IgD-negative memory B cell (primary cell): Measurements from ENCODE around the gene RBM5. TPM values are rescaled to one million over a fixed set of nuclear protein-coding genes. Genes with fewer than 3 reads are reported as not detected.
"Not testable (repeated sequence)": the region's sequence is repeated elsewhere in the genome, so short reads cannot be mapped to it uniquely, and the experiment has no call there.

ENCODE experiments used
- H3K27ac Mint-ChIP-seq, 3 donors: one replicate each; pipeline ENCODE4 v1.8.0; 2020 to 2022; ENCODE audit warnings: mild to moderate bottlenecking in 3 of 3, mixed read lengths in 3 of 3, moderate library complexity in 1 of 3
- H3K27me3 Mint-ChIP-seq: one replicate; pipeline ENCODE4 v1.8.0; 2021; ENCODE audit warnings: mixed read lengths
- H3K36me3 Mint-ChIP-seq: one replicate; pipeline ENCODE4 v1.8.0; 2020; ENCODE audit warnings: mild to moderate bottlenecking, mixed read lengths
- H3K4me1 Mint-ChIP-seq, 3 donors: one replicate each; pipeline ENCODE4 v1.8.0; 2020 to 2022; ENCODE audit warnings: mixed read lengths in 3 of 3, mild to moderate bottlenecking in 1 of 3
- H3K4me3 Mint-ChIP-seq, 4 donors: one replicate each; pipeline ENCODE4 v1.8.0; 2020 to 2022; ENCODE audit warnings: mild to moderate bottlenecking in 4 of 4, mixed read lengths in 4 of 4, moderate library complexity in 3 of 4
- H3K9me3 Mint-ChIP-seq, 3 donors: one replicate each; pipeline ENCODE4 v1.8.0; 2020 to 2021; ENCODE audit warnings: mixed read lengths in 3 of 3, mild to moderate bottlenecking in 1 of 3
- polyA plus RNA-seq: library from polyadenylated mRNA; unstranded; fragments of 300-500 nt; fragmentation: Illumina TruSeq; gene quantifications from one replicate; pipeline ENCODE4 v1.2.3, GENCODE V29; 2021

Gene RBM5
- polyA plus RNA-seq = 47.4 TPM

DNA sequence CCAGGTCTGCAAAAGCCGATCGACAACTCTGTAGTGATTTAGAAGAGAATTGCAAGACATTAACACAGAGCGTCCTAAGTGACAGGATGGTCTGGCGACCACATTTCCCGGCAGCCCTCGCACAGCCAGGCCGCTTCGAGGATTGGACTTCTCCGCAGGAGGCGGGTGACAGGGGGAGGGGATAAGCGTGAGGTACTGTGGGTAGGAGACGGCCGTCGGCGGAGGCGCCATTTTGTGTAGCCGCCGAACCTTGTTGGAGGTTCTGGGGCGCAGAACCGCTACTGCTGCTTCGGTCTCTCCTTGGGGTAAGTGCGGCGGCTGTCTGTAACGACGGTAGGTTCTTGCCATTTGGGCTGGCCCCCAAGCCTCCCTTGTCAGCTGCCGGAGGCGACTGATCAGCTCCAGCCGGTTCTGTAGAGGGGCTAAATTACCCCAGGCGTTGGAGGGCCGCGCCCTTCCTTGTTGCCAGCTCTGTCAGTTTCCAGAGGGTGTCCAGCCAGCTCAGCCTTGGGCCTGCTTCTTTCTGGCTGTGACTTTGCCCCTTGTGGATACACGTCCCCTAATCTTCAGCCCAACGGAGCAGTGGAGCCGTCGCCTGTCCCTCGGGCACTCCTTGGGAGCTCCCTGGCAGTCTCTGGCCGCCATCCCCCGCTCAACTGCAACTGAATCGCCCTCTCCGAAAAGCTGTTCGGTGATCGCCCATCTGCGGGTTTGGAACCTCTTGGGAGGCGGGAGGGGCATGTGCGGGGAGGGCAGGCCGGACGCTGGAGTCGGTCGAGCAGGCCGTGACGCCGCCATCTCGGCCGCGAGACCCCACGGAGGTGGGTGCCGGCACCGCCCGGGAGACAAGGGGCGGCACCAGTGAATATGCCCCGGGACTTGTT is at the start of gene RBM5:
TSS of gene RBM5 (plus strand) at position 195 of the 884 bp plus-strand sequence. CDS start 1,516 bp downstream, outside the sequence.
- peak within 1 kb of the TSS; percentile 85 to 100 (median 98) for H3K27ac Mint-ChIP-seq
- H3K4me1 Mint-ChIP-seq = peaks cover 19 to 35% (median 20%) of the 10 kb centered on the region in 3 donors
- no peaks in the 10 kb centered on the region for H3K27me3 Mint-ChIP-seq
- H3K9me3 Mint-ChIP-seq = no peaks in the 10 kb centered on the region
- peaks cover 2% of the 10 kb centered on the region for H3K36me3 Mint-ChIP-seq
- H3K4me3 Mint-ChIP-seq = peak within 1 kb of the TSS; percentile 97 to 99 (median 98)

DNA sequence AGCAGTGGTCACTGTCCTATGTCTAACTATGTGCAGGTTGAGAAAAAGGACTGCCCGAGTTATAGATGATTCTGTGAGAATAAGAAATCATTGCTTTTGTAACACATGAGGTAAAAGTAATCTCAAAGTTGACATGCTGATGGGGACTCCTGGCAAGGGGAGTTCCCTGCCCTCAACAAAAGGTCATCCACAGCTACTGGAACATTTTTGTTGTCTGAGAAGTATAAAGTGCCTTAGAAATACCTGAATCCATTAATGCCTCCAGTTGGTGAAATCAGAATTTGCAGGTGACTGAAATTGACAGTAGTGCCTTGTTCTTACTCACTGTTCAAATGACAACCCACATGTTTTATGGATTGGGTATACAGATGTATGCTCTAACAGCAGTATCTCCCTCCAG is 43.7 kb upstream of the RBM5 start:
- Mint-ChIP-seq H3K27me3 (no peaks in the 10 kb centered on the region), H3K27ac (no peak overlapping the region), H3K4me1 (no peaks in the 10 kb centered on the region), H3K4me3 (no peak overlapping the region), H3K9me3 (no peaks in the 10 kb centered on the region), H3K36me3 (peaks cover 3% of the 10 kb centered on the region)

DNA sequence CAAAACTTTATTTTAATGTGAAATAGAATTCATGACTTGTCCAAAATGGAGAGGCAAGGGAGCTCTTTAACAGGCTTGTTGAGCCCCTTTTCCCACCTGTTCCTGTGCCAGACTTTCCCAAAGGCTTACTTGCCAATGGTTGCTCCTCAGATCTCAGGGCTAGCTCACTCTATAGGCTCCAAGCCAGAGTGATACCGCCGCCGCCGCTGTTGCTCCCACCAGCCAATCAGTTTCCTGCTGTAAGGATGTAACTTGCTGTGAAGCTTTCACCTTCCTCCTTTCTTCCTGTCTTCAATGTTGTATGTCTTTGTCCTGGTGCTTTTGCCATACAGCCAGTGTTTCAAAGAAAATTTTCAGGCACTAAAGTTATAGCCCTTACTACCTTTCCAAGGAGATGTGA is 41.3 kb upstream of the RBM5 start:
- no peaks in the 10 kb centered on the region for H3K27me3 Mint-ChIP-seq
- H3K4me1 Mint-ChIP-seq = no peaks in the 10 kb centered on the region
- H3K4me3 Mint-ChIP-seq = no peak overlapping the region
- H3K27ac Mint-ChIP-seq = no peak overlapping the region
- peaks cover 6% of the 10 kb centered on the region for H3K36me3 Mint-ChIP-seq
- no peaks in the 10 kb centered on the region for H3K9me3 Mint-ChIP-seq

DNA sequence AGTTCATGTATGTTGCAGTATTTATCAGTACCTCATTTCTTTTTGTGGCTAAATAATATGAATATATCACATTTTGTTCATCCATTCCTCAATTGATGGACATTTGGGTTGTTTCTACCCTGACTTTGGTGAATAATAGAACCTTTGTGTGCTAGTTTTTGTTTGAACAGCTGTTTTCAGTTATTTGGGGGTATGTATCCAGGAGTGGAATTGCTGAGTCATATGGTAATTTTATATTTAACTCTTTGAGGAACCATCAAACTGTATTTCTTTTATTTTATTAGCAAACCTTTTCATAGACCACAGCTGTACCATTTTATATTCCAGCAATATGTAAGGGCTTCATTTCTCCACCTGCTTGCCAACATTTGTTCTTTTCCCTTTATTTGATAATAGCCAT is 38.4 kb upstream of the RBM5 start:
- H3K36me3 Mint-ChIP-seq = peaks cover 6% of the 10 kb centered on the region
- no peaks in the 10 kb centered on the region for H3K9me3 Mint-ChIP-seq
- H3K4me3 Mint-ChIP-seq = no peak overlapping the region
- no peak overlapping the region for H3K27ac Mint-ChIP-seq
- peaks cover 0 to 2% (median 0%) of the 10 kb centered on the region in 3 donors for H3K4me1 Mint-ChIP-seq
- H3K27me3 Mint-ChIP-seq = no peaks in the 10 kb centered on the region

DNA sequence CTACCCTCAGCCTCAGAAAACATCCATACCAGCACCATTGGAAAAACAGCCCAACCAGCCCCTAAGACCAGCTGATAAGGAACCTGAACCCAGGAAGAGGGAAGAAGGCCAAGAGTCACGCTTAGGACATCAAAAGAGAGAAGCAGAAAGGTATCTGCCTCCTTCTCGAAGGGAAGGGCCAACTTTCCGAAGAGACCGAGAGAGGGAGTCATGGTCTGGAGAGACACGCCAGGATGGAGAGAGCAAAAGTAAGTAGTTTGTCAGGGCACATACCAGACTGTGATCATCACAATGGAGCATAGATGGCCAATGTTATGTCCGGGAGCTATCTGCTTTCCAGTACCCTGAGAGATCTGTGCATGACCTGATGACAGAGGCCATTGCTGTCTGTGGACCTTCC is 31.0 kb upstream of the RBM5 start:
- Mint-ChIP-seq H3K27me3 (no peaks in the 10 kb centered on the region), H3K9me3 (no peaks in the 10 kb centered on the region), H3K4me3 (no peak overlapping the region), H3K36me3 (peaks cover 7% of the 10 kb centered on the region), H3K4me1 (peaks cover 0 to 2% (median 0%) of the 10 kb centered on the region in 3 donors), H3K27ac (no peak overlapping the region)

DNA sequence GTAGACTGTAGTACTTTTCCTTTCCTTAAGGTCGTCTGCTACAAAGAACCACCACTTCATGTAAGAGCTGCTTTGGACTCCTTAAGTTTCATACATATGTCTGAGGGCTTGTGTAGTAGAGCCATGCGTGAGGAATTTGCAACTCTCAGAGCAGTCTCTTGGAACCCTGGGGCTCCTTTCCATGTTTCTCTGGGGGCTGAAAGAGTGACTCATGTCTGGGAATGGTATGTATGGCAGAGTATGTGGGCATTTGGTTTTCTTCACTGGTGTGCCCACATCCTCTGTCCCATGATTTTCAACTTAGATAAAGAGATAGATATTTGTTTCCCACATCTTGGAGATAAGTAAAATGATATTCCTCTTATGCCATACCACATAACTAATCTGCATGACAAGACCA is 20.6 kb upstream of the RBM5 start:
- H3K36me3 Mint-ChIP-seq = peaks cover 7% of the 10 kb centered on the region

DNA sequence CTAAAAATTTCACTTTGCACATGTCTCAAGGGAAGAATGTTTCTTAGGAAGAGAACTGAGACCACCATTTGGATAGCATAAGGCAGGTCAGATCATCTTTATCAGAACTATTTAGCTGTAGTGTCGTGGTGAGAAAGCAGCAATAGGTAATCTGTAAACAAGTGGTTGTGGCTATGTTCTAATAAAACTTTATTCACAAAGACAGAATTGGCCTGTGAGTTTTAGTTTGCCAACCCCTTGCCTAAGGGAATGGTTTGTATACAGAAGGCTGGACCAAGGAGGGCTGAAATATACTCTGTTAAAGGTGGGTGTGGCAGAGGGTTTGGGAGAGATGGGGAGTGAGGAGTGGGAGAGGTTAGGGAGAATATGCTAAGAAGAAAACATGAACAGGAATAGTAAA is 10.6 kb upstream of the RBM5 start:
- Mint-ChIP-seq H3K4me1 (peaks cover 9 to 14% (median 13%) of the 10 kb centered on the region in 3 donors), H3K4me3 (no peak overlapping the region), H3K9me3 (no peaks in the 10 kb centered on the region)

More for the DNA sequence above, 20.6 kb upstream of the RBM5 start:
- no peaks in the 10 kb centered on the region for H3K27me3 Mint-ChIP-seq
- H3K4me1 Mint-ChIP-seq = no peaks in the 10 kb centered on the region
- peak overlapping the region in 1 of 3 donors; percentile 32 for H3K27ac Mint-ChIP-seq
- no peaks in the 10 kb centered on the region for H3K9me3 Mint-ChIP-seq
- no peak overlapping the region for H3K4me3 Mint-ChIP-seq

DNA sequence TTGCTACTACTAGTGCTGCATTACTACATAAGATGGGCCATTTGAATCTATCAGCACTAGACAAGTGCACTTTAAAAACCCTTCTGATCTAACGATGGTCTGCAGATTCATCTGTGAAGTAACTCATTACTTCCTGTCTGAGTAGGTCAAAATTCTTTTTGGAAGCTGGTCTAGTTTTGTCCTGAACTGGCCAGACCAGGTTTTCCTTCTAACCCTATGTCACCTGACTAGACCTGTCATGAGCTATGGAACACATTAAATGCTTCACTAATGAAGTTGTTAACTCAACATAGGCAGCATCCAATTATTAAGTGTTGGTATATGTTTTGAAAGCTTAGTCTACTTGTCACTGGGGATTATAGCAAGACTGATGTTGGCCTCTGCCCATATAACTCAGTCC is 10.1 kb upstream of the RBM5 start:
- H3K27me3 Mint-ChIP-seq = no peaks in the 10 kb centered on the region
- peaks cover 8% of the 10 kb centered on the region for H3K36me3 Mint-ChIP-seq
- H3K4me1 Mint-ChIP-seq = peaks cover 12 to 17% (median 15%) of the 10 kb centered on the region in 3 donors
- no peak overlapping the region for H3K4me3 Mint-ChIP-seq
- peak overlapping the region; percentile 2 to 55 (median 26) for H3K27ac Mint-ChIP-seq
- H3K9me3 Mint-ChIP-seq = no peaks in the 10 kb centered on the region

More for the DNA sequence above, 10.6 kb upstream of the RBM5 start:
- Mint-ChIP-seq H3K36me3 (peaks cover 8% of the 10 kb centered on the region), H3K27ac (peak overlapping the region; percentile 2 to 55 (median 26)), H3K27me3 (no peaks in the 10 kb centered on the region)

DNA sequence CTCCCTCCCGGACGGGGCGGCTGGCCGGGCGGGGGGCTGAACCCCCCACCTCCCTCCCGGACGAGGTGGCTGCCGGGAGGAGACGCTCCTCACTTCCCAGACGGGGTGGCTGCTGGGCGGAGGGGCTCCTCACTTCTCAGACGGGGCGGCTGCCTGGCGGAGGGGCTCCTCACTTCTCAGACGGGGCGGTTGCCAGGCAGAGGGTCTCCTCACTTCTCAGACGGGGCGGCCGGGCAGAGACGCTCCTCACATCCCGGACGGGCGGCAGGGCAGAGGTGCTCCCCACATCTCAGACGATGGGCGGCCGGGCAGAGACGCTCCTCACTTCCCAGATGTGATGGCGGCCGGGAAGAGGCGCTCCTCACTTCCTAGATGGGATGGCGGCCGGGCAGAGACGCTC is 3.8 kb upstream of the RBM5 start:
- H3K36me3 Mint-ChIP-seq, H3K27ac Mint-ChIP-seq, H3K9me3 Mint-ChIP-seq, H3K4me3 Mint-ChIP-seq, H3K27me3 Mint-ChIP-seq: not testable (repeated sequence)
- peaks cover 14 to 24% (median 21%) of the 10 kb centered on the region in 3 donors for H3K4me1 Mint-ChIP-seq

DNA sequence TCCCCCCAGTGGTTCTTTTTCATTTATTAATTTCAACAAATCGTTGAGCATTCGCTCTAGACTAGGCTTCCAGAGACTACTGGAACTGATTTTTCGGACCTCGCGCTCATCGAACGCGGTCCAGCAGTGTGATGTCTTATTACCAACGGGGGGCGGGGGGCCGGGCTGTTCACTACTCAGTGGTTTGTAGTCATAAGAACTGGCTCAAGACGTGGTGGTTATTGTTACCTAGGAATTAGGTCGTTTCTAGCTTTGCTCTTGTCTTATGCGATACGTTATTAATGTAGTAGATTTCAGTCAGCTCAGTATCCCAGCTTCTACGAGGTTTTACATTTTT is 858 bp downstream of the RBM5 start:
- no peaks in the 10 kb centered on the region for H3K27me3 Mint-ChIP-seq
- peaks cover 19 to 35% (median 20%) of the 10 kb centered on the region in 3 donors for H3K4me1 Mint-ChIP-seq
- peak overlapping the region; percentile 85 to 100 (median 98) for H3K27ac Mint-ChIP-seq
- no peaks in the 10 kb centered on the region for H3K9me3 Mint-ChIP-seq
- peaks cover 2% of the 10 kb centered on the region for H3K36me3 Mint-ChIP-seq
- peak overlapping the region; percentile 97 to 99 (median 98) for H3K4me3 Mint-ChIP-seq

DNA sequence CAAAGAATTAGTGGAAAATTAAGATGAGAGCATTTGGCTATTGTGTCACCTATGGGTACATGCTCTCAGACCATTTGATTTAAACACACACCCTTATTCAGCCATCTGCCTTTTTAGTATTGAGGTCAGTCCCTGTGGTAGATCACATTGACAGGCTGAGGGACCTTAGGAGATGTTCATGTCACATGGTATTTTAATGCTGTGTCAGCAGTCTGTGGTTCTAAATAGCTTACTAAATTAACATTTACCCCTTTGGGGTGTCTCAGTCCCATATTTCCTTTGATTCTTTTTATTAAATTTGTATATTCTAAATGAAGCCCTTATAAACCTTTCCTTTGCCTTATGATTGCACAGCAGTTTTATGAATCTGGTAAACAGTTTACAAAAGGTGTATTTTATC is 2.3 kb downstream of the RBM5 start:
- Mint-ChIP-seq H3K9me3 (no peaks in the 10 kb centered on the region), H3K36me3 (peaks cover 2% of the 10 kb centered on the region), H3K4me3 (peak overlapping the region; percentile 84 to 99 (median 98)), H3K27ac (peak overlapping the region in 1 of 3 donors; percentile 85), H3K27me3 (no peaks in the 10 kb centered on the region), H3K4me1 (peaks cover 21 to 35% (median 24%) of the 10 kb centered on the region in 3 donors)

DNA sequence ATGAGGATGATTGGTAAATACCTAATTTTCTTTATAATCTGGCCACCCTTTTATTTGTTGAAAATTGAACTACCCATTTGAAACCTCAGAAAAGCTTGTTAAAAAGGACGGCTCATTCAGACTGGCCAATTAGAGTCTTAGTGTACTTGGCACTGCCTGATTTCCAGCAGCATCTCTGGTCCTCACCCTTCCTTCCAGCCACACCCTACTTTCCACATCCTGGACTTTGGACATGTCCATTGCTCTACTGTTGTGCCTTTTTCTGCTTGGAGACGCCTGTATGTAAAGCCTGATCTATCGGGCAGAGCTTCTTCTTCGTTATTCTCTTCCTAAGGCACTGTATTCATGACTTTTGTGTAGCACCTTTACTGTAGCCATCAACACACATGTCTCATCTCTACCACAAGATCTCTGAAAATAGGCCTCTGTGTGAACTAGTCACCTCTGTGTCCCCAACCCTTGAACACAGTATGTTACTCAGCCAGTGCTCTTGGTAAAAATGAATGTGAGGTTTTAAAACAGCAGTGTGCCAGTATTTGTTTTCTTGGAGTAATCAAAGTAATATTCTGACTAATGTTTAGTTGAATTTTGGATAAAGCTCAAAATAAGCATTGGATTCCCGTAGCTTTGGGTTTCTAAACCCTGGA is 6.8 kb downstream of the RBM5 start:
- no peaks in the 10 kb centered on the region for H3K27me3 Mint-ChIP-seq
- no peaks in the 10 kb centered on the region for H3K9me3 Mint-ChIP-seq
- peaks cover 4% of the 10 kb centered on the region for H3K36me3 Mint-ChIP-seq
- H3K4me1 Mint-ChIP-seq = peaks cover 9 to 16% (median 14%) of the 10 kb centered on the region in 3 donors
- peak overlapping the region in 2 of 3 donors; percentile 12 to 42 for H3K27ac Mint-ChIP-seq
- H3K4me3 Mint-ChIP-seq = peak overlapping the region in 1 of 4 donors; percentile 19

DNA sequence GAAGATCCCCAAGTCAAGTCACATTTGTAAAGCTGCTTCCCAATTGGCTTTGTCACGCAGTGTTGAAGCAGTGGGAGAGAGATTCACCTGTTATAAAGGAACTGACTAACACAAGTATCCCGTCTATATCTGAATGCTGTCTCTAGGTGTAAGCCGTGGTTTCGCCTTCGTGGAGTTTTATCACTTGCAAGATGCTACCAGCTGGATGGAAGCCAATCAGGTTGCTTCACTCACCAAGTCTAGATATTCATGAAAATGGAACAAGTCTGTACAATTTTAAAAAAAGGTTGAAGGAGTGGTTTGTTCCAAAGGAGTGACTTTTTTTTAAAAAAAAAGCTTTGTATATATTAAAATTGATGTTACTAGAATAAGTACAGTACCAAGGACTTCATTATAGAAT is 11.7 kb downstream of the RBM5 start:
- H3K36me3 Mint-ChIP-seq = peaks cover 3% of the 10 kb centered on the region
- H3K4me3 Mint-ChIP-seq = no peak overlapping the region
- H3K4me1 Mint-ChIP-seq = peaks cover 0 to 5% (median 2%) of the 10 kb centered on the region in 3 donors
- no peaks in the 10 kb centered on the region for H3K9me3 Mint-ChIP-seq
- H3K27ac Mint-ChIP-seq = no peak overlapping the region
- no peaks in the 10 kb centered on the region for H3K27me3 Mint-ChIP-seq

DNA sequence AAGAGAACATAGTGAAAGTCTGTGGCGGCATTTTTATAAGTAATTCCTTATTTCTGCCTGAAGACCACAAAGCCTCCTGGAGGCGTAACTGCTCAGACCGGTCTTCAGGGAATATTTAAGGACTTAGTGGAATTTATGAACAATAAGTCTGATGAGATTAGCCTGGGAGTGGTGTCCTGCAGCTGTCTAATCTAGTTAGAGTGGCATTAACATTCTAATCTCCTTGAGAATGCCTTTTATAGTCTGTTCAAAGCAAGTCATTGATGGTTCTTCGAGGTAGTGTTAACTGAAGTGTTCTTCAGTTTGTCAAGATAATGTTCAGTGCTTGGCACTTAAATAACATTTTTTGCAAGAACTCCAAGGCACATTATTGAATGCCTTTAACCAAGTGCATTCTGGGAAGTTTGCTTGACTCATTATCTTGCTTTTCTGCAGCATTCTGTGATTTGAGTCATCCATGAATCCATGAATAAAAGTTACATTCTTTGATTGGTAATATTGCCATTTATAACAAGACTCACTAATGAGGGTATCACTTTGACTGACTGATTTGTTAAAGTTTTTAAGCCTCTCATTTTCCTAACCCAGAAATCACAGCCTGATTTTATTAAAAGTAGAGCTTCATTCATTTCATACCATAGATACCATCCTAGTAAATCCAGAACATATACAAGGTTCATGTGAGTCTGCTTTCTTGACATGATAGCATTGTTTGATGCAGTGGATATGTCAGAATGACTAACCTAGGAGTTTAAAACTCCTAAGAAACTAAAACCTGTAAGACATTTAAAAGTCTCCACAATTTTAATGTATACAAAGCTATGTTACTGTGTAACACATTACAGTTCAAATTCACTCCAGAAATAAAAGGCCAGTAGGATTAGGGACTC is 12.5 kb downstream of the RBM5 start:
- Mint-ChIP-seq H3K27me3 (no peaks in the 10 kb centered on the region), H3K36me3 (peaks cover 3% of the 10 kb centered on the region), H3K4me3 (no peak overlapping the region), H3K9me3 (no peaks in the 10 kb centered on the region), H3K4me1 (peaks cover 0 to 2% (median 2%) of the 10 kb centered on the region in 3 donors), H3K27ac (peak overlapping the region in 1 of 3 donors; percentile 5)

DNA sequence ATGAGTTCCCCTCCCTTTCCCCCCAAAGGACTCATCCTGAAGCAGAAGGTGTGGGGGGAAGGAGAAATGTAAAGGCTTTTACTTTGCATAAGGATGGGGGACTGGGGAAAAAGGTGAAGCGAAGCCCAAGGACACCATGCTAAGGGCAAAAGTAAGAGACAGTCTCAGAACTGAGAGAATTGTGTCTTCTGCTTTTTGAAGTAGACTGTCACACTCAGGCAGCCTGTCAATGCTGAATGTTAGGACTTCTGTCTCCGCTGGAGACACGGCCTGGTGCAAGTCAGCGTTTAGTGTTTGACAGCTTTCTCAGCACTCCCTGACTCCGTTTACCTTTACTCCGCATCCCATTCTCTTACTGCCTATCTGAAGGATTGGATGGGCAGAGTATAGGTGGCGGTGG is 13.8 kb downstream of the RBM5 start:
- no peaks in the 10 kb centered on the region for H3K27me3 Mint-ChIP-seq
- H3K27ac Mint-ChIP-seq = no peak overlapping the region
- no peak overlapping the region for H3K4me3 Mint-ChIP-seq
- peaks cover 1% of the 10 kb centered on the region for H3K36me3 Mint-ChIP-seq
- peaks cover 0 to 2% (median 0%) of the 10 kb centered on the region in 3 donors for H3K4me1 Mint-ChIP-seq
- no peaks in the 10 kb centered on the region for H3K9me3 Mint-ChIP-seq
